Activated CD8-positive, alpha-beta memory T cell treated with anti-CD3 and anti-CD28 coated beads, Interleukin-2, amount 50 U/mL, for 4 hours (primary cell): ENCODE results near the gene ZC3H18.

Experiments used
- DNase-seq: peaks from one replicate; pipeline ENCODE4 v3.0.0-alpha.2; 2020

ZC3H18 gene

GRCh38 chr16:88552815-88553214 is 17.4 kb upstream of the ZC3H18 start:
- no peak for DNase-seq

GRCh38 chr16:88553739-88554138 is 16.5 kb upstream of the ZC3H18 start:
- DNase-seq = no peak

GRCh38 chr16:88554711-88555264 is 15.4 kb upstream of the ZC3H18 start:
- no peak for DNase-seq

GRCh38 chr16:88556294-88556988 is 13.8 kb upstream of the ZC3H18 start:
- DNase-seq = no peak

GRCh38 chr16:88558457-88559442 is 11.5 kb upstream of the ZC3H18 start:
- DNase-seq = no peak

GRCh38 chr16:88560714-88561484 is 9.3 kb upstream of the ZC3H18 start:
- DNase-seq = no peak

GRCh38 chr16:88561485-88562359 is 8.5 kb upstream of the ZC3H18 start:
- DNase-seq = peak; percentile 50

- DNase-seq = peak; percentile 45
Observed at GRCh38 chr16:88566158-88566557, 4.0 kb upstream of the ZC3H18 start.

GRCh38 chr16:88568710-88569613 is 1.2 kb upstream of the ZC3H18 start:
- no peak for DNase-seq

GRCh38 chr16:88569614-88569984 is 604 bp upstream of the ZC3H18 start:
- DNase-seq = no peak

GRCh38 chr16:88570691-88571092 is 489 bp downstream of the ZC3H18 start:
- peak; percentile 48 for DNase-seq

- no peak for DNase-seq
Observed at GRCh38 chr16:88575251-88575650, 5.0 kb downstream of the ZC3H18 start.

GRCh38 chr16:88576307-88576706 is 6.1 kb downstream of the ZC3H18 start:
- DNase-seq = no peak

- DNase-seq = no peak
Observed at GRCh38 chr16:88577166-88577565, 7.0 kb downstream of the ZC3H18 start.

- DNase-seq = no peak
Observed at GRCh38 chr16:88578446-88579313, 8.5 kb downstream of the ZC3H18 start.

- no peak for DNase-seq
Observed at GRCh38 chr16:88580371-88580770, 10.2 kb downstream of the ZC3H18 start.

- no peak for DNase-seq
Observed at GRCh38 chr16:88581033-88581432, 10.8 kb downstream of the ZC3H18 start.

GRCh38 chr16:88582912-88583575 is 12.8 kb downstream of the ZC3H18 start:
- DNase-seq = no peak

GRCh38 chr16:88584676-88585075 is 14.5 kb downstream of the ZC3H18 start:
- no peak for DNase-seq
